ENCODE data around the gene C14orf132.
"Not testable (repeated sequence)": the region's sequence is repeated elsewhere in the genome, so short reads cannot be mapped to it uniquely, and the experiment has no call there.

Gene C14orf132

DNA sequence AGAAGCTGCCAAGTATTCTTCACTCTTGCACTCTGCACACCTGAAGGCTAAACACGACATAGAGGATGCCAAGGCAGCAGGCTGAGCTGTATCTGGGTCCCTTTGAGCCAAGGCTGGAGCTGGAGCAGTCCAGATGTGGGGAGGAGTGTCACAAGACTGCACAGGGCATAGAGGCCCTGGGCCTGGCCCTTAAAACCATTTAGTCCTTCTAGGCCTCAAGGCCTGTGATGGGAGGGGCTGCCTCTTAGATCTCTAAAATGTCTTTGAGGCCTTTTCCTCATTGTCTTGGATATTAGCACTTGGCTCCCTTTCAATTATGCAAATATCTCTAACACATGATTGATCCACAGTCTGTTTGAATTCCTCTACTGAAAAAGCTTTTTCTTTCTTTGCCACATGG lies 28.0 kb upstream of the C14orf132 start:
- TF ChIP-seq, protein P1, sequence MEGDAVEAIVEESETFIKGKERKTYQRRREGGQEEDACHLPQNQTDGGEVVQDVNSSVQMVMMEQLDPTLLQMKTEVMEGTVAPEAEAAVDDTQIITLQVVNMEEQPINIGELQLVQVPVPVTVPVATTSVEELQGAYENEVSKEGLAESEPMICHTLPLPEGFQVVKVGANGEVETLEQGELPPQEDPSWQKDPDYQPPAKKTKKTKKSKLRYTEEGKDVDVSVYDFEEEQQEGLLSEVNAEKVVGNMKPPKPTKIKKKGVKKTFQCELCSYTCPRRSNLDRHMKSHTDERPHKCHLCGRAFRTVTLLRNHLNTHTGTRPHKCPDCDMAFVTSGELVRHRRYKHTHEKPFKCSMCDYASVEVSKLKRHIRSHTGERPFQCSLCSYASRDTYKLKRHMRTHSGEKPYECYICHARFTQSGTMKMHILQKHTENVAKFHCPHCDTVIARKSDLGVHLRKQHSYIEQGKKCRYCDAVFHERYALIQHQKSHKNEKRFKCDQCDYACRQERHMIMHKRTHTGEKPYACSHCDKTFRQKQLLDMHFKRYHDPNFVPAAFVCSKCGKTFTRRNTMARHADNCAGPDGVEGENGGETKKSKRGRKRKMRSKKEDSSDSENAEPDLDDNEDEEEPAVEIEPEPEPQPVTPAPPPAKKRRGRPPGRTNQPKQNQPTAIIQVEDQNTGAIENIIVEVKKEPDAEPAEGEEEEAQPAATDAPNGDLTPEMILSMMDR (conservative IDR thresholded peaks at IDR 0.05; ENCODE audit: control insufficient read depth, insufficient read depth, low read depth, low read length) = no peak
- no peak overlapping the region for H3K4me3 ChIP-seq (ENCODE audit: control insufficient read depth, low read depth, low read length)
- no peak for DNase-seq (ENCODE audit: low read depth)

DNA sequence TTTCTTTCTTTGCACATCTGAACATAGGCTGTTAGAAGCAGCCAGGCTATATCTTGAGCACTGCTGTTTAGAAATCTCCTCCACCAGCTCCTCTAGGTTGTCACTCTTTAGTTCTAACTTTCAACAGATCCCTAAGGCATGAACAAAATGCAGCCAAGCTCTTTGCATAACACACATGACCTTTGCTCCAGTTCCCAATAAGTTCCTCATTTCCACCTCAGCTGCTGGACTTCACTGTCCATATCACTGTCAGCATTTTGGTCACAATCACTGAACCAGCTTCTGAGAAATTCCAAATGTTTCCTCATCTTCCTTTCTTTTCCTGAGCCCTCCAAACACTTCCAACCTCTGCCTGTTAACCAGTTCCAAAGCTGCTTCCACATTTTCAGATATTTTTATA lies 27.6 kb upstream of the C14orf132 start:
- H3K4me3 ChIP-seq (ENCODE audit: control insufficient read depth, low read depth, low read length) = no peak overlapping the region
- TF ChIP-seq, protein P1 (conservative IDR thresholded peaks at IDR 0.05; ENCODE audit: control insufficient read depth, insufficient read depth, low read depth, low read length) = no peak
- no peak for DNase-seq (ENCODE audit: low read depth)

DNA sequence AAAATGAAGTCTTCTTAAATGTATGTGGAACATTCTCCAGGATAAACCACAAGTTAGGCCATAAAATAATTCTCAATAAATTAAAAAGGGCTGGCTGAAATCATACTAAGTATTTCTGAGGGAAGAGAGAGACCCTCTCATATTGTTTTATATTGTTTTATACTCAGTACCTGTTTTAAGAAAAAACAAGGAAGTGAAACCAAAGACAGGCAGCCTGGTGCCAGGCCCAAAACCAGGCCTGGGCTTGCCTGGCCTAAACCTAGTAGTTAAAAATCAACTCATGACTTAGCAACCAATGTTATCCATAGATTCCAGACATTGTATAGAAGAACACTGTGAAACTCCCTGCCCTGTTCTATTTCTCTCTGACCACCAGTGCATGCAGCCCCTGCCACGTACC lies 26.4 kb upstream of the C14orf132 start:
- not testable (repeated sequence) for H3K4me3 ChIP-seq (ENCODE audit: control insufficient read depth, low read depth, low read length)

DNA sequence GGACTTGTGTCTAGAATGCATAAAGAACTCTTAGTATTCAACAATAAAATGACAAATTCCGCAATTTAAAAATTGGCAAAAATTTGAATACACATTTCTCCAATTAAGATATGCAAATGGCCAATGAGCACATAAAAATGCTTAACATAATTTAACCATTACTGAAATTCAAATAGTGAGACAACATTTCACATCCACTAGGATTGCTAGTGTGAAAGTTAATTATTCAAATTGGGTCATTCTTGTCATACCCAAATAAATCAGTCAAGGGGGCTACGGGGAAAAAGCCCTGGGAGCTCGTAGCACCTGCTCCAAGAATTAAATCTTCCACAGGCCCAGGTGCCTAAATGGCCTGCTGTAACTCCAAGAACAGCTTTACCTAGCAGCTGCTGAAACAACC lies 25.0 kb upstream of the C14orf132 start:
- no peak overlapping the region for H3K4me3 ChIP-seq (ENCODE audit: control insufficient read depth, low read depth, low read length)
- no peak for DNase-seq (ENCODE audit: low read depth)
- TF ChIP-seq, protein P1 (conservative IDR thresholded peaks at IDR 0.05; ENCODE audit: control insufficient read depth, insufficient read depth, low read depth, low read length) = no peak

More for the DNA sequence above, 26.4 kb upstream of the C14orf132 start:
- not testable (repeated sequence) for DNase-seq (ENCODE audit: low read depth)

DNA sequence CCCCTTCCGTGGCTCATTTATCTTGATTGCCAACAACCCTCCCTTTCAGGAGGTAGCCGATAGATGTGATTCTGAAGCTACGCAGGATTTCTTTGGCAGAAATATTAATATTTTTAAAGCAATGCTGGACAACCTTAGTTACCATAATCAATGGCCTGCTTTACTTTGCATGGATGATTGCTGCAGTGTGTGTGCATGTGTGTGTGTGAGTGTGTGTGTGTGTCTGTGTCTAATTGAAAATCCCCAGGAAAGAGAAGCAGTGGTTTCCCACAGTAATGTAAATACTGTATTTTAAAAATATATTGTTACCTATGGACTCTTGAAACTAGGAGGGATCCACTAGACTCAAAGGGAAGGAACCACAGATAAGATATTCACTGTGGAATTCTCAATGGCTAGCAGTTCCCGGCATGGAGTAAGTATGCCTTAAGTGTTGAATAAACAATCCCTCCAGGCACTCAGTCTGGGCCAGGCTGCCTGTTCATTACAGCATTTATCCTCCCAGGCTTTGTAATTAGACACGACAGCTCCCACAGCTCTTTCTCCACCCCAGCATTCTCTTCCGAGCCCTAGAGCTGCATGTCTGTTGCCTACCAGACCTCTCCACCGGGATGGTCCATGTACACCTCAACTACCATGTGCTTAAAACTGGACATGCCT lies 22.5 kb upstream of the C14orf132 start:
- no peak overlapping the region for H3K4me3 ChIP-seq (ENCODE audit: control insufficient read depth, low read depth, low read length)
- TF ChIP-seq, protein P1 (conservative IDR thresholded peaks at IDR 0.05; ENCODE audit: control insufficient read depth, insufficient read depth, low read depth, low read length) = no peak
- DNase-seq (ENCODE audit: low read depth) = no peak

DNA sequence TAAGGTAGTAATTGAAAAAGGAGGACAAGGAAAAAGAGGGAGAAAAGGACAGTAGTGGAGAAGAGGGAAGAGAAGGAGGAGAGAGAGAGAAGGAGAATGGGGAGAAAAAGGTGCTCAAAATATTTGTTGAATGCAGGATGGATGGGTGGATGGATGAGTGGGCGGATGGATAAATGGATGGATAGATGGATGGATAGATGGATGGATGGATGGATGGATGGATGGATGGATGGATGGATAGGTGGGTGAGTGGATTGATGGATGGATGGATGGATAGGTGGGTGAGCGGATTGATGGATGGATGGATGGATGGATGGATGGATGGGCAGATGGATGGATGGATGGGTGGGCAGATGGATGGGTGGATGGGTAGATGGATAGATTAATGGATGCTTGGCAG lies 21.3 kb upstream of the C14orf132 start:
- TF ChIP-seq, protein P1 (conservative IDR thresholded peaks at IDR 0.05; ENCODE audit: control insufficient read depth, insufficient read depth, low read depth, low read length) = no peak
- no peak overlapping the region for H3K4me3 ChIP-seq (ENCODE audit: control insufficient read depth, low read depth, low read length)
- no peak for DNase-seq (ENCODE audit: low read depth)

DNA sequence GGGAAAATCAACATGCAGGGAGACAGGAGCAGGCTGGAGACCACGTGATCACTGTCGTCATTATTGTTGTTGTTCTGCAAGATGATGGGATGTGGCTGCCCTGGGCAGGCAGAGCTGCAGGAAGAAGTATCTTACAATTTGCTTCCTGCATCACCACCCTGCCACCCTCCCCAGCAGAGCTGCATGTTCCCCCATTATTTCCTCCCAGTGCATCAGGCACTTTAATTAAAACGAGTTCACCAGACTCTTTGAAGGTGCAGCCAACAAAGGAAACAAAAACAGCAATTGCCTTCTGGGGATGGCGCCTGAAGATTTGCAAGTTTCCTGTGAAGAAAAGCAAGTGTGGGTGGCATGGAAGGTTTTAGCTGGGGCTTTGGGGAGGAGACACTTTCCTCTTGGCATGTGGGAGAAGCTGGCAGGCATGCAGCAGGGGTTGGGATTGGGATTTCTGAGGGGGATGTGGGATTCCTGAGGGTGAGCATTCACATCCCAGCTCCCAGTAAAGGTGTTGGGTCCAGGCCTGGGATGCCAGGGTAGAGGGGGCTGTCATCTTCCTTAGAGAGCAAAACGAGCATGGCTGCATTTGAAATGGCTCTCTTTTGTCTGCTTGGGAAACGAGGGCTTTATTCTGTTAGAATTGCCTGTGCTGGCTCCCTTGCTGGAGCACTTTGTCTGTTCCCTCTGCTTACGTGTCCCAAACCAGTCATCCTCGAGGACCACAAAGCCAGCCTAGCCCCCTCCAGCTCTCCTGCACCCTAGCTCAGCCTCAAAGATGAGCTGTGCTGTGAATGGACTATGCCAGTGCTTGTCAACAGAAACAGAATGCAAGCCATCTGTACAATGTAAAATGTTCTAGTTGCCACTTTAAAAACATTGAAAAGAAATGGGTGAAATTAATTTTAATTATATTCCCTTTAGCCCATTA lies 11.5 kb upstream of the C14orf132 start:
- TF ChIP-seq, protein P1 (conservative IDR thresholded peaks at IDR 0.05; ENCODE audit: control insufficient read depth, insufficient read depth, low read depth, low read length) = no peak
- no peak for DNase-seq (ENCODE audit: low read depth)
- no peak overlapping the region for H3K4me3 ChIP-seq (ENCODE audit: control insufficient read depth, low read depth, low read length)

Measured in fibroblast of mammary gland (primary cell).